HepG2 (cell line): ENCODE results near the gene RAB3D. TPM values are rescaled to one million over a fixed set of nuclear protein-coding genes. Genes with fewer than 3 reads are reported as not detected.

ENCODE experiments used
- AHR ChIP-seq: IDR thresholded peaks from 2 replicates; pipeline ENCODE4 v1.6.1; 2018; ENCODE audit warnings: missing genetic modification reagents, missing compliant biosample characterization
- ASH2L ChIP-seq: fragments of 300-600, 200-600 bp; sonication (generic); IDR thresholded peaks from 2 replicates; pipeline ENCODE4 v1.7.0; 2017; ENCODE audit warnings: low read depth, mild to moderate bottlenecking, moderate library complexity, mixed read lengths, low read length; ENCODE audit not compliant: insufficient read length
- DPF2 ChIP-seq: sonication (generic); formaldehyde crosslinking; IDR thresholded peaks from 2 replicates; pipeline ENCODE4 v1.4.0; 2020; ENCODE audit warnings: mild to moderate bottlenecking, low read depth, missing genetic modification reagents, borderline replicate concordance
- JARID2 ChIP-seq: sonication (generic); formaldehyde crosslinking; IDR thresholded peaks from 2 replicates; pipeline ENCODE4 v1.8.1; 2023; ENCODE audit warnings: missing genetic modification reagents, inconsistent platforms; ENCODE audit not compliant: insufficient replicate concordance
- MED13 ChIP-seq: sonication (generic); formaldehyde crosslinking; IDR thresholded peaks from 2 replicates; pipeline ENCODE4 v1.5.0; 2020; ENCODE audit warnings: missing genetic modification reagents
- POLR2AphosphoS2 ChIP-seq: IDR thresholded peaks from 2 replicates; pipeline ENCODE4 v1.6.1; 2011; ENCODE audit warnings: low read depth, low read length, improper control_type of control experiment
- RFX5 ChIP-seq: IDR thresholded peaks from 2 replicates; pipeline ENCODE4 v1.6.1; 2011; ENCODE audit warnings: low read depth, low read length, improper control_type of control experiment
- SSRP1 ChIP-seq: IDR thresholded peaks from 2 replicates; pipeline ENCODE4 v1.6.1; 2016; ENCODE audit warnings: control low read depth
- XBP1 ChIP-seq: sonication (generic); formaldehyde crosslinking; IDR thresholded peaks from 2 replicates; pipeline ENCODE4 v1.5.0; 2020; ENCODE audit warnings: missing genetic modification reagents
- ZFP1 ChIP-seq: IDR thresholded peaks from 2 replicates; pipeline ENCODE4 v1.6.1; 2016
- ZKSCAN8 ChIP-seq: IDR thresholded peaks from 2 replicates; pipeline ENCODE4 v1.6.1; 2016; ENCODE audit warnings: borderline replicate concordance, missing genetic modification reagents, missing compliant biosample characterization
- ZNF205 ChIP-seq: IDR thresholded peaks from 2 replicates; pipeline ENCODE4 v1.6.1; 2018; ENCODE audit warnings: missing biosample characterization, missing genetic modification reagents
- ZNF567 ChIP-seq: sonication (generic); formaldehyde crosslinking; IDR thresholded peaks from 2 replicates; pipeline ENCODE4 v1.8.1; 2023; ENCODE audit warnings: mild to moderate bottlenecking, missing genetic modification reagents, borderline replicate concordance
- ZSCAN9 ChIP-seq: IDR thresholded peaks from 2 replicates; pipeline ENCODE4 v1.6.1; 2016; ENCODE audit warnings: borderline replicate concordance
- polyA plus RNA-seq, 8 experiments: library from polyadenylated mRNA; depleted of rRNA in 3 of 8; stranded (reverse) in 7 of 8; unstranded in 1 of 8; fragments of >200 nt; fragmentation: Illumina TruSeq in 4 of 8; extraction: Trizol in 4 of 8; gene quantifications; 2 replicates each; pipeline versions ENCODE4 v1.2.1 to v1.2.3, GENCODE V29; 2011 to 2016; ENCODE audit warnings: low read depth in 4 of 8, missing spikeins in 1 of 8, mixed read lengths in 1 of 8; ENCODE audit not compliant: insufficient read depth in 1 of 8
- total RNA-seq, 5 experiments: library from RNA; depleted of rRNA; stranded (reverse); fragments of >200 nt; fragmentation: Illumina TruSeq; extraction: Trizol; gene quantifications; 2 replicates each; pipeline ENCODE4 v1.2.3, GENCODE V29; 2016; ENCODE audit warnings: low read depth in 1 of 5
- TF ChIP-seq, protein P1 (sequence below): sonication (generic); formaldehyde crosslinking; IDR thresholded peaks from 2 replicates; pipeline ENCODE4 v1.4.0; 2020; ENCODE audit warnings: missing genetic modification reagents
- TF ChIP-seq, protein P2 (sequence below): sonication (generic); formaldehyde crosslinking; IDR thresholded peaks from 2 replicates; pipeline ENCODE4 v1.4.0; 2020; ENCODE audit warnings: missing genetic modification reagents
- TF ChIP-seq, protein P3 (sequence below): sonication (generic); formaldehyde crosslinking; IDR thresholded peaks from 2 replicates; pipeline ENCODE4 v1.4.0; 2020; ENCODE audit warnings: missing genetic modification reagents
- TF ChIP-seq, protein P4 (sequence below): fragments of 450-650 bp; IDR thresholded peaks from 2 replicates; pipeline ENCODE4 v1.6.1; 2017
- TF ChIP-seq, protein P5 (sequence below): sonication (generic); formaldehyde crosslinking; IDR thresholded peaks from 2 replicates; pipeline ENCODE4 v1.4.0; 2020; ENCODE audit warnings: mild to moderate bottlenecking, missing genetic modification reagents, borderline replicate concordance
- TF ChIP-seq, protein P6 (sequence below): sonication (generic); formaldehyde crosslinking; IDR thresholded peaks from 2 replicates; pipeline ENCODE4 v1.5.1; 2020; ENCODE audit warnings: mild to moderate bottlenecking, missing genetic modification reagents, moderate library complexity

The RAB3D gene
- total and polyA plus RNA-seq, 2 of the 13 experiments (the other 11 are each of a cell fraction or from before 2014, with no cell fraction given) = 2.0 to 16.1 TPM

DNA sequence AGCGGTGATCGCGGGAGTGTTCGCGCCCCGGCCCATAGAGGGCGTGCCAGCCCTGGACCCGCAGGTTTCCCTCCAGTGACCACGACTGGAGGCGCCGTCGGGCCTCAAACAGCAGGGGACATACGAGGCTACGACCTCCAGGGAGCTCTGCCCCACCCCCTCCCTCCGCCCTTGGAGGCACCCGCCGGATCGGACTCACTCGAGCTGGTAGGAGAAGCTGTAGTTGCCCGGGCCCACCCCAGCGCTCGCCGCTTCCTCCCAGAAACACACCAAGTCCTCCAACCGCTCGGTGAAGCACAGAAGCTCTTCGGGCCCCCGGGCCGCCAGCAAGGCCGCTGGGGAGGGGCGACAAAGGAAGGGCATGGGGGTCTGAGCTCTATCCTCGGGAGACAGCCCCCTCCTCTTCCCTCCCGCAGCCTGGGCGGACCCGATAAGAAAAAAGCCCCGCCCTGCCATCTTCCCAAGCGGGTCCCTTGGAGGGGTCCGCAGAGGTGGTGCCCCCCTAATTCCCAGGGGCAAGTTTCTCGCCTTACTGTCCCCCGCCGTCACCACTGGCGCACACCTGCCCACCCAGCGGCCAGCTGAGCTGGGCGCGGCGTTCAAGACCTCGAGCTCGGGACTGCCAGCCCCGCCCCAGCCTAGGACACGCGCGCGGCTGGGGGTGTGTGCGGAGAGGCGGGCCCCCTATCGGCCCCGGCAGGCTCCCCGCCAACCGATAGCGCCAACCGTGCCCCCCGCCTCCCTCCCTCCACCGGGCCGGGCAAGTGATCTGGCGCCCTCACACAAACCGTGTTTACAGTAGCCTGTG is 43.6 kb upstream of the RAB3D start (continued):
- TF ChIP-seq ASH2L (peak; percentile 41), ZNF205 (CRISPR knock-in tag) (no peak), ZKSCAN8 (CRISPR knock-in tag) (no peak), AHR (CRISPR knock-in tag) (0 out of 2 replicates have a peak, but pooled peaks have one; percentile 20), ZNF567 (no peak), POLR2AphosphoS2 (no peak), MED13 (CRISPR knock-in tag) (no peak), DPF2 (CRISPR knock-in tag) (no peak), SSRP1 (CRISPR knock-in tag) (no peak), JARID2 (CRISPR knock-in tag) (no peak), ZFP1 (CRISPR knock-in tag) (no peak), RFX5 (no peak), ZSCAN9 (CRISPR knock-in tag) (no peak), XBP1 (no peak)
- TF ChIP-seq, protein P1, sequence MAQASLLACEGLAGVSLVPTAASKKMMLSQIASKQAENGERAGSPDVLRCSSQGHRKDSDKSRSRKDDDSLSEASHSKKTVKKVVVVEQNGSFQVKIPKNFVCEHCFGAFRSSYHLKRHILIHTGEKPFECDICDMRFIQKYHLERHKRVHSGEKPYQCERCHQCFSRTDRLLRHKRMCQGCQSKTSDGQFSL (CRISPR knock-in tag) = no peak
- TF ChIP-seq, protein P2, sequence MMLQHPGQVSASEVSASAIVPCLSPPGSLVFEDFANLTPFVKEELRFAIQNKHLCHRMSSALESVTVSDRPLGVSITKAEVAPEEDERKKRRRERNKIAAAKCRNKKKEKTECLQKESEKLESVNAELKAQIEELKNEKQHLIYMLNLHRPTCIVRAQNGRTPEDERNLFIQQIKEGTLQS (CRISPR knock-in tag) = no peak
- TF ChIP-seq, protein P3, sequence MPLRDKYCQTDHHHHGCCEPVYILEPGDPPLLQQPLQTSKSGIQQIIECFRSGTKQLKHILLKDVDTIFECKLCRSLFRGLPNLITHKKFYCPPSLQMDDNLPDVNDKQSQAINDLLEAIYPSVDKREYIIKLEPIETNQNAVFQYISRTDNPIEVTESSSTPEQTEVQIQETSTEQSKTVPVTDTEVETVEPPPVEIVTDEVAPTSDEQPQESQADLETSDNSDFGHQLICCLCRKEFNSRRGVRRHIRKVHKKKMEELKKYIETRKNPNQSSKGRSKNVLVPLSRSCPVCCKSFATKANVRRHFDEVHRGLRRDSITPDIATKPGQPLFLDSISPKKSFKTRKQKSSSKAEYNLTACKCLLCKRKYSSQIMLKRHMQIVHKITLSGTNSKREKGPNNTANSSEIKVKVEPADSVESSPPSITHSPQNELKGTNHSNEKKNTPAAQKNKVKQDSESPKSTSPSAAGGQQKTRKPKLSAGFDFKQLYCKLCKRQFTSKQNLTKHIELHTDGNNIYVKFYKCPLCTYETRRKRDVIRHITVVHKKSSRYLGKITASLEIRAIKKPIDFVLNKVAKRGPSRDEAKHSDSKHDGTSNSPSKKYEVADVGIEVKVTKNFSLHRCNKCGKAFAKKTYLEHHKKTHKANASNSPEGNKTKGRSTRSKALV = no peak
- TF ChIP-seq, protein P4, sequence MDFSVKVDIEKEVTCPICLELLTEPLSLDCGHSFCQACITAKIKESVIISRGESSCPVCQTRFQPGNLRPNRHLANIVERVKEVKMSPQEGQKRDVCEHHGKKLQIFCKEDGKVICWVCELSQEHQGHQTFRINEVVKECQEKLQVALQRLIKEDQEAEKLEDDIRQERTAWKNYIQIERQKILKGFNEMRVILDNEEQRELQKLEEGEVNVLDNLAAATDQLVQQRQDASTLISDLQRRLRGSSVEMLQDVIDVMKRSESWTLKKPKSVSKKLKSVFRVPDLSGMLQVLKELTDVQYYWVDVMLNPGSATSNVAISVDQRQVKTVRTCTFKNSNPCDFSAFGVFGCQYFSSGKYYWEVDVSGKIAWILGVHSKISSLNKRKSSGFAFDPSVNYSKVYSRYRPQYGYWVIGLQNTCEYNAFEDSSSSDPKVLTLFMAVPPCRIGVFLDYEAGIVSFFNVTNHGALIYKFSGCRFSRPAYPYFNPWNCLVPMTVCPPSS = no peak
- TF ChIP-seq, protein P5, sequence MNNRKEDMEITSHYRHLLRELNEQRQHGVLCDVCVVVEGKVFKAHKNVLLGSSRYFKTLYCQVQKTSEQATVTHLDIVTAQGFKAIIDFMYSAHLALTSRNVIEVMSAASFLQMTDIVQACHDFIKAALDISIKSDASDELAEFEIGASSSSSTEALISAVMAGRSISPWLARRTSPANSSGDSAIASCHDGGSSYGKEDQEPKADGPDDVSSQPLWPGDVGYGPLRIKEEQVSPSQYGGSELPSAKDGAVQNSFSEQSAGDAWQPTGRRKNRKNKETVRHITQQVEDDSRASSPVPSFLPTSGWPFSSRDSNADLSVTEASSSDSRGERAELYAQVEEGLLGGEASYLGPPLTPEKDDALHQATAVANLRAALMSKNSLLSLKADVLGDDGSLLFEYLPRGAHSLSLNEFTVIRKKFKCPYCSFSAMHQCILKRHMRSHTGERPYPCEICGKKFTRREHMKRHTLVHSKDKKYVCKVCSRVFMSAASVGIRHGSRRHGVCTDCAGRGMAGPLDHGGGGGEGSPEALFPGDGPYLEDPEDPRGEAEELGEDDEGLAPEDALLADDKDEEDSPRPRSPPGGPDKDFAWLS (CRISPR knock-in tag) = no peak
- TF ChIP-seq, protein P6, sequence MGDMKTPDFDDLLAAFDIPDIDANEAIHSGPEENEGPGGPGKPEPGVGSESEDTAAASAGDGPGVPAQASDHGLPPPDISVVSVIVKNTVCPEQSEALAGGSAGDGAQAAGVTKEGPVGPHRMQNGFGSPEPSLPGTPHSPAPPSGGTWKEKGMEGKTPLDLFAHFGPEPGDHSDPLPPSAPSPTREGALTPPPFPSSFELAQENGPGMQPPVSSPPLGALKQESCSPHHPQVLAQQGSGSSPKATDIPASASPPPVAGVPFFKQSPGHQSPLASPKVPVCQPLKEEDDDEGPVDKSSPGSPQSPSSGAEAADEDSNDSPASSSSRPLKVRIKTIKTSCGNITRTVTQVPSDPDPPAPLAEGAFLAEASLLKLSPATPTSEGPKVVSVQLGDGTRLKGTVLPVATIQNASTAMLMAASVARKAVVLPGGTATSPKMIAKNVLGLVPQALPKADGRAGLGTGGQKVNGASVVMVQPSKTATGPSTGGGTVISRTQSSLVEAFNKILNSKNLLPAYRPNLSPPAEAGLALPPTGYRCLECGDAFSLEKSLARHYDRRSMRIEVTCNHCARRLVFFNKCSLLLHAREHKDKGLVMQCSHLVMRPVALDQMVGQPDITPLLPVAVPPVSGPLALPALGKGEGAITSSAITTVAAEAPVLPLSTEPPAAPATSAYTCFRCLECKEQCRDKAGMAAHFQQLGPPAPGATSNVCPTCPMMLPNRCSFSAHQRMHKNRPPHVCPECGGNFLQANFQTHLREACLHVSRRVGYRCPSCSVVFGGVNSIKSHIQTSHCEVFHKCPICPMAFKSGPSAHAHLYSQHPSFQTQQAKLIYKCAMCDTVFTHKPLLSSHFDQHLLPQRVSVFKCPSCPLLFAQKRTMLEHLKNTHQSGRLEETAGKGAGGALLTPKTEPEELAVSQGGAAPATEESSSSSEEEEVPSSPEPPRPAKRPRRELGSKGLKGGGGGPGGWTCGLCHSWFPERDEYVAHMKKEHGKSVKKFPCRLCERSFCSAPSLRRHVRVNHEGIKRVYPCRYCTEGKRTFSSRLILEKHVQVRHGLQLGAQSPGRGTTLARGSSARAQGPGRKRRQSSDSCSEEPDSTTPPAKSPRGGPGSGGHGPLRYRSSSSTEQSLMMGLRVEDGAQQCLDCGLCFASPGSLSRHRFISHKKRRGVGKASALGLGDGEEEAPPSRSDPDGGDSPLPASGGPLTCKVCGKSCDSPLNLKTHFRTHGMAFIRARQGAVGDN (CRISPR knock-in tag) = peak; percentile 83
